NCI-H2227 (cell line): Measurements from ENCODE around the gene TRDMT1.

Experiments used
- DNase-seq: peaks from one replicate; lab custom pipeline; 2025; ENCODE audit not compliant: unreplicated experiment; lab: John Stamatoyannopoulos, UW

TRDMT1 gene

GRCh38 chr10:17109475-17110207 is 91.8 kb downstream of the TRDMT1 start:
- no peak for DNase-seq

- DNase-seq, result no peak
These were observed 92.4 kb downstream of the TRDMT1 start for GRCh38 chr10:17109046-17109445.

DNA sequence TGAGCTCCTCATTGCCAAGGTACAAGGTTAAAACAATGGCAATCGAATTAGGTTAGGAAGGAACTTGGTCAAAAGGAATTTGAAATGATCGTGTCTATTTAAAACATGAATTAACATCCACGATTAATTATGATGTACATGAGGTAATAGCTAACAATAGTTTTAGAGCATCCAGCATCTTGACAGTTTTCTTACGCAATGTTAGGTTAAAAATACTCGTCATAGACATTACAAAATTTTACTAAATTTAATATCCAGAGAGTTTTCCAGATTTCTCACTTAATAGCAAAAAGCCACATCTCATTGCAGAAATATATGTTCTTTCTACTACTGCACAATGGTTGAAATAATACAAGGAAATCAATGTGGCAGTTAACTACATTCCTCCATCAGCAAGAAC is 94.5 kb downstream of the TRDMT1 start:
- no peak for DNase-seq

DNA sequence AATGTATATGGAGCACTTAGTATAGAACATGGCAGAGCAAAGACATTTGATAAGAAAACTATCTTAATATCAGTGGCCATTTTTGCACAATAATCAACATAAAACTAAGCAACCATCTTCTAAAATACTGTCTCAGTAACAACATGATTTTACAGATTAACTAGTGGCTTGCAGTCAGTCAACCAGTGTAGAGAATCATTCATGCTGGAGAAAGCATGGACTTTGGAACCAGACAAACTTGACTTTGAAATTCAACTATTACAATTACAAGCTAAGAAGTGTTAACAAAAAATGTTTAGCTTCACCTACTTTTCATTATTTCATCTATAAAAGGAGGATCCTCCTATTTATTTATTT is 99.6 kb downstream of the TRDMT1 start:
- DNase-seq, result no peak

DNA sequence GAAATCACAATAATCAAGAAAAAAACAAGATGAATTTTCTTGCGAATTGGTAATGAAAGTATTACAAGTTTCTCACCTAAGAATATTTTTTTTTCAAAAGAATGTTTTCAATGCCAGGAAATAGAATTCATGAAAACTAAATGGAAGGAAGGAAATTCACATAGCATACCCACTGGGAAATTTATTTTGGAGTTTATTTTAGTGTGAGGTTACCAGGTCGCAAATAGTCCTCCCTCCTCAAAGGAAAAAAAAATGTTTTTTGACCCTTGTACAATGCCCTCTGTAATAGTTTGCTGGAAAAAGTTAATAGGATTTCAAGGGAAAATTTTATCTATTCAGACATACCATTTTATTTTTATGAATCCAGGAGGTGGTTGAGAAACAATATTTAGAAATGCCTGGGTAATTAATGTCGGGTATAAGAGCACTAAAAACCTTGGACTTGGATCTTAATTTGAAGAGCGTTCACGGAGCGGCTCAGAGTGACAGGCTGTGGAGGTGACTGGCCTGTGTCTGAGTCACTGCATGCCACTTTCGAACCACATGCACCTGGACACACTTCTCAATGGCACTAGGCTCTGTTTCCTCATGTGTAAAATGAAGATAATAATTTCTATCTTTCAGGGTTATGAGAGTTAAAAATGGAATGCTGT is 100.1 kb downstream of the TRDMT1 start:
- DNase-seq, result no peak

DNA sequence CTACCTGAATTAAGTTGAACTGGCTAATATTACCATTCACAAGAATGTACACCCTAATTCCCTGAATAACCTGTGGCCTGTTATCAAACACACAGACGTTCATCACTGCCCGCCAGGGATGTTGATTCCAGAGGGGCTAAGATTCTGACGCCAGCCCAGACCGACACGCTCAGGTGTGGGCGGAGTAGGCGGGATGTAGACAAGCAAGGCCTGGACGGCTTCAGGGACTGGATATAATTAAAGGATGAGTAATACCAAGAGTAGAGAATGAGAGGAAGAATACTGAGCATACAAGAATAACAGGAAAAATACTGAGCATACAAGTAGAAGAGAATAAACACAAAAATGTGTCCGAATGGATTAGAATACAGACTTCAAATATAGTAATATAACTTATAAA is 100.9 kb downstream of the TRDMT1 start:
- no peak for DNase-seq

DNA sequence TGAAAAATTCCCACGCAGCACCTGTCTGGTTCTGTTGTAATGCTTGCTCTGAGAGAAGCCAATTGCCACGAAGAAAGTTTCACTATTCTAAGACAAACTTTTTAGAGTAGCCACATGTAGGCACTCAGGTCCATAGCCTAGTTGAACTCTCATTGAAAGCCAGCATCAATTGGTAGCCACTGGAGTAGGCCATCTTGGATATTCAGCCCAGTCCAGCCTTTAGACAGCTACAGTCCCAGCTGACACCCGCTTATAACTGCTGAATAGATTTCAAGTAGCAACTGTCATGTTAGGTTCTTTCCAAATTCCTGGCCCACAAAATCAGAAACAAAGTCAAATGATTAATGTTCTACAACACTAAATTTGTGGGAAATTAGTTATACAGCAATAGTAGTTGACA is 103.5 kb downstream of the TRDMT1 start:
- no peak for DNase-seq
